Adrenal gland (tissue), 5 donors: ENCODE results near the gene RPS6KC1.

Experiments used
- POLR2A ChIP-seq, 2 donors: fragments of 450-650 bp; IDR thresholded peaks; one replicate each; pipeline ENCODE4 v1.6.1; 2017; ENCODE audit warnings: antibody characterized with exemption in 2 of 2, mild to moderate bottlenecking in 2 of 2, moderate library complexity in 1 of 2
- TF ChIP-seq, protein P1 (sequence below), 6 experiments: fragments of 450-650 bp in 4 of 6; fragments of 200-600 bp in 2 of 6; sonication (generic) in 1 of 6; IDR thresholded peaks; 1 replicate in 5 of 6; 2 replicates in 1 of 6; pipeline versions ENCODE4 v1.5.1 to v1.8.0; 2016 to 2021; ENCODE audit warnings: antibody characterized with exemption in 6 of 6, mild to moderate bottlenecking in 2 of 6, moderate library complexity in 1 of 6
- donor health status: DM: no; HTN: no; CAD: no.

DNA sequence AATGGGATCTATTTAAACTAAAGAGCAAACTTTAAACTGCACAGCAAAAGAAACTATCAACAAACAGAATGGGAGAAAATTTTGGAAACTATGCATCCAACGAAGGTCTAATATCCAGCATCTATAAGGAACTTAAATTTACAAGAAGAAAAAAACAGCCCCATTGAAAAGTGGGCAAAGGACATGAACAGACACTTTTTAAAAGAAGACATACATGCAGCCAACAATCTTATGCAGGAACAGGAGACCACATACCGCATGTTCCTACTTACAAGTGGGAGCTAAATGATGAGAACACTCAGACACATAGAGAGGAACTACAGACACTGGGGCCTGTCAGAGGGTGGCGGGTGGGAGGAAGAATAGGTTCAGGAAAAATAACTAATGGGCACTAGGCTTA is 149.6 kb downstream of the RPS6KC1 start:
- TF ChIP-seq POLR2A (IDR thresholded peaks at IDR 0.05) = no peak
- TF ChIP-seq, protein P1, sequence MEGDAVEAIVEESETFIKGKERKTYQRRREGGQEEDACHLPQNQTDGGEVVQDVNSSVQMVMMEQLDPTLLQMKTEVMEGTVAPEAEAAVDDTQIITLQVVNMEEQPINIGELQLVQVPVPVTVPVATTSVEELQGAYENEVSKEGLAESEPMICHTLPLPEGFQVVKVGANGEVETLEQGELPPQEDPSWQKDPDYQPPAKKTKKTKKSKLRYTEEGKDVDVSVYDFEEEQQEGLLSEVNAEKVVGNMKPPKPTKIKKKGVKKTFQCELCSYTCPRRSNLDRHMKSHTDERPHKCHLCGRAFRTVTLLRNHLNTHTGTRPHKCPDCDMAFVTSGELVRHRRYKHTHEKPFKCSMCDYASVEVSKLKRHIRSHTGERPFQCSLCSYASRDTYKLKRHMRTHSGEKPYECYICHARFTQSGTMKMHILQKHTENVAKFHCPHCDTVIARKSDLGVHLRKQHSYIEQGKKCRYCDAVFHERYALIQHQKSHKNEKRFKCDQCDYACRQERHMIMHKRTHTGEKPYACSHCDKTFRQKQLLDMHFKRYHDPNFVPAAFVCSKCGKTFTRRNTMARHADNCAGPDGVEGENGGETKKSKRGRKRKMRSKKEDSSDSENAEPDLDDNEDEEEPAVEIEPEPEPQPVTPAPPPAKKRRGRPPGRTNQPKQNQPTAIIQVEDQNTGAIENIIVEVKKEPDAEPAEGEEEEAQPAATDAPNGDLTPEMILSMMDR (IDR thresholded peaks at IDR 0.05) = no peak
